SK-N-SH treated with all-trans-retinoic acid at 6 μM for 48 hours (cell line): ENCODE results near the gene CSF3R.

Source experiments
- ATAC-seq: fragments of 200-7000 bp; cut with Tn5 transposase; 3 replicates; pipeline ENCODE4 v1.9.1; 2020; ENCODE audit warnings: mild to moderate bottlenecking, moderate library complexity
- ARNTL ChIP-seq: fragments of 450-650 bp; formaldehyde crosslinking; IDR thresholded peaks from 2 replicates; pipeline ENCODE4 v1.5.0; 2020; ENCODE audit warnings: low read depth, mild to moderate bottlenecking, moderate library complexity, borderline replicate concordance
- BACH2 ChIP-seq: fragments of 250-450 bp; sonication (Bioruptor Pico); IDR thresholded peaks from 2 replicates; pipeline ENCODE4 v1.9.0; 2021; ENCODE audit warnings: mild to moderate bottlenecking, borderline replicate concordance
- CSDC2 ChIP-seq: fragments of 250-450 bp; sonication (Bioruptor Pico); IDR thresholded peaks from 2 replicates; pipeline ENCODE4 v1.5.0; 2020; ENCODE audit warnings: mild to moderate bottlenecking, moderate library complexity
- ESRRG ChIP-seq: fragments of 250-450 bp; sonication (Bioruptor Pico); IDR thresholded peaks from 2 replicates; pipeline ENCODE4 v1.6.1; 2021; ENCODE audit warnings: mild to moderate bottlenecking
- GLIS3 ChIP-seq: fragments of 250-450 bp; sonication (Bioruptor Pico); IDR thresholded peaks from 2 replicates; pipeline ENCODE4 v1.5.0; 2020; ENCODE audit warnings: mild to moderate bottlenecking, moderate library complexity
- ISL1 ChIP-seq: fragments of 250-450 bp; sonication (Bioruptor Pico); IDR thresholded peaks from 2 replicates; pipeline ENCODE4 v2.1.2; 2022; ENCODE audit warnings: mild to moderate bottlenecking, moderate library complexity
- OSR1 ChIP-seq: fragments of 250-450 bp; sonication (Bioruptor Pico); IDR thresholded peaks from 2 replicates; pipeline ENCODE4 v1.8.0; 2022; ENCODE audit warnings: moderate library complexity, mild to moderate bottlenecking, inconsistent platforms
- PPARA ChIP-seq: fragments of 250-450 bp; sonication (Bioruptor Pico); IDR thresholded peaks from 2 replicates; pipeline ENCODE4 v1.5.0; 2020; ENCODE audit warnings: mild to moderate bottlenecking, borderline replicate concordance
- RARB ChIP-seq: fragments of 250-450 bp; sonication (Bioruptor Pico); IDR thresholded peaks from 2 replicates; pipeline ENCODE4 v1.8.0; 2021; ENCODE audit warnings: mild to moderate bottlenecking, moderate library complexity
- SNAI2 ChIP-seq: fragments of 250-450 bp; sonication (Bioruptor Pico); IDR thresholded peaks from 2 replicates; pipeline ENCODE4 v1.5.0; 2020; ENCODE audit warnings: mild to moderate bottlenecking, moderate library complexity
- TCF4 ChIP-seq: fragments of 250-450 bp; sonication (Bioruptor Pico); IDR thresholded peaks from 2 replicates; pipeline ENCODE4 v1.8.0; 2021; ENCODE audit warnings: mild to moderate bottlenecking, moderate library complexity, borderline replicate concordance
- TOX ChIP-seq: fragments of 250-450 bp; sonication (Bioruptor Pico); IDR thresholded peaks from 2 replicates; pipeline ENCODE4 v1.8.0; 2021; ENCODE audit warnings: mild to moderate bottlenecking, moderate library complexity, borderline replicate concordance
- ZC3H10 ChIP-seq: fragments of 250-450 bp; sonication (Bioruptor Pico); IDR thresholded peaks from 2 replicates; pipeline ENCODE4 v1.5.1; 2021; ENCODE audit warnings: mild to moderate bottlenecking, moderate library complexity
- ZFP3 ChIP-seq: fragments of 250-450 bp; sonication (Bioruptor Pico); IDR thresholded peaks from 2 replicates; pipeline ENCODE4 v1.5.0; 2020; ENCODE audit warnings: mild to moderate bottlenecking, moderate library complexity
- ZFP30 ChIP-seq: fragments of 450-650 bp; formaldehyde crosslinking; IDR thresholded peaks from 2 replicates; pipeline ENCODE4 v1.5.0; 2022; ENCODE audit warnings: mild to moderate bottlenecking, moderate library complexity
- ZNF565 ChIP-seq: fragments of 450-650 bp; formaldehyde crosslinking; conservative IDR thresholded peaks from 2 replicates; pipeline ENCODE4 v1.5.0; 2020; ENCODE audit warnings: low read depth, mild to moderate bottlenecking, moderate library complexity
- ZNF8 ChIP-seq: fragments of 450-650 bp; formaldehyde crosslinking; IDR thresholded peaks from 2 replicates; pipeline ENCODE4 v1.5.0; 2020; ENCODE audit warnings: mild to moderate bottlenecking, moderate library complexity
- TF ChIP-seq, protein P1 (sequence below): fragments of 250-450 bp; sonication (Bioruptor Pico); IDR thresholded peaks from 2 replicates; pipeline ENCODE4 v1.5.0; 2020; ENCODE audit warnings: mild to moderate bottlenecking, moderate library complexity
- TF ChIP-seq, protein P2 (sequence below): fragments of 250-450 bp; sonication (Bioruptor Pico); IDR thresholded peaks from 2 replicates; pipeline ENCODE4 v1.8.0; 2021; ENCODE audit warnings: low read depth, mild to moderate bottlenecking, moderate library complexity, borderline replicate concordance
- TF ChIP-seq, protein P3 (sequence below): fragments of 250-450 bp; sonication (Bioruptor Pico); IDR thresholded peaks from 2 replicates; pipeline ENCODE4 v1.8.0; 2020; ENCODE audit warnings: mild to moderate bottlenecking, moderate library complexity, borderline replicate concordance
- TF ChIP-seq, protein P4 (sequence below): fragments of 250-450 bp; sonication (Bioruptor Pico); IDR thresholded peaks from 2 replicates; pipeline ENCODE4 v1.5.1; 2021; ENCODE audit warnings: mild to moderate bottlenecking, moderate library complexity
- TF ChIP-seq, protein P5 (sequence below): fragments of 250-450 bp; sonication (Bioruptor Pico); IDR thresholded peaks from 2 replicates; pipeline ENCODE4 v1.5.1; 2020; ENCODE audit warnings: low read depth, mild to moderate bottlenecking, moderate library complexity

CSF3R gene

DNA sequence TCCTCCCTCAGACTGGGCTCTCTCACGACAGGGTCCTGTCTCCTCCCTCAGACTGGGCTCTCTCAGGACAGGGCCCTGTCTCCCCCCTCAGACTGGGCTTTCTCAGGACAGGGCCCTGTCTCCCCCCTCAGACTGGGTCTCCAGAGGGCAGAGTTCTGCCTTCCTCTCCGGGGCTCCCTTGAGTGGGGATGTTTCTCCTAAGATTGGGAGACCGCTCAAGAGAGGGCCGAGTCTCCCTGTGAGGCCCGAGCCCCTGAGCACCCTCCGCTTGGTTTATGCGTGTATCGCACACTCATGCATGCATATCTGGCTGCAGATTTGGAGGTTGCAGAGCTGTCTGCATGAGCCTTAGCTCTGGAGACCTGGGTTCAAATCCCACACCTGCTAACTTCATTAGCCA, 39.3 kb upstream of the CSF3R start:
- TF ChIP-seq ZNF8 (CRISPR knock-in tag) (no peak), GLIS3 (no peak), ZFP3 (CRISPR knock-in tag) (no peak), TCF4 (CRISPR knock-in tag) (no peak), ZFP30 (no peak), BACH2 (CRISPR knock-in tag) (no peak), ZNF565 (no peak), ZC3H10 (CRISPR knock-in tag) (no peak), CSDC2 (no peak), ARNTL (no peak), PPARA (no peak), ISL1 (CRISPR knock-in tag) (no peak), ESRRG (CRISPR knock-in tag) (no peak), RARB (no peak), OSR1 (no peak)
- TF ChIP-seq, protein P1, sequence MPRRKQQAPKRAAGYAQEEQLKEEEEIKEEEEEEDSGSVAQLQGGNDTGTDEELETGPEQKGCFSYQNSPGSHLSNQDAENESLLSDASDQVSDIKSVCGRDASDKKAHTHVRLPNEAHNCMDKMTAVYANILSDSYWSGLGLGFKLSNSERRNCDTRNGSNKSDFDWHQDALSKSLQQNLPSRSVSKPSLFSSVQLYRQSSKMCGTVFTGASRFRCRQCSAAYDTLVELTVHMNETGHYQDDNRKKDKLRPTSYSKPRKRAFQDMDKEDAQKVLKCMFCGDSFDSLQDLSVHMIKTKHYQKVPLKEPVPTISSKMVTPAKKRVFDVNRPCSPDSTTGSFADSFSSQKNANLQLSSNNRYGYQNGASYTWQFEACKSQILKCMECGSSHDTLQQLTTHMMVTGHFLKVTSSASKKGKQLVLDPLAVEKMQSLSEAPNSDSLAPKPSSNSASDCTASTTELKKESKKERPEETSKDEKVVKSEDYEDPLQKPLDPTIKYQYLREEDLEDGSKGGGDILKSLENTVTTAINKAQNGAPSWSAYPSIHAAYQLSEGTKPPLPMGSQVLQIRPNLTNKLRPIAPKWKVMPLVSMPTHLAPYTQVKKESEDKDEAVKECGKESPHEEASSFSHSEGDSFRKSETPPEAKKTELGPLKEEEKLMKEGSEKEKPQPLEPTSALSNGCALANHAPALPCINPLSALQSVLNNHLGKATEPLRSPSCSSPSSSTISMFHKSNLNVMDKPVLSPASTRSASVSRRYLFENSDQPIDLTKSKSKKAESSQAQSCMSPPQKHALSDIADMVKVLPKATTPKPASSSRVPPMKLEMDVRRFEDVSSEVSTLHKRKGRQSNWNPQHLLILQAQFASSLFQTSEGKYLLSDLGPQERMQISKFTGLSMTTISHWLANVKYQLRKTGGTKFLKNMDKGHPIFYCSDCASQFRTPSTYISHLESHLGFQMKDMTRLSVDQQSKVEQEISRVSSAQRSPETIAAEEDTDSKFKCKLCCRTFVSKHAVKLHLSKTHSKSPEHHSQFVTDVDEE (CRISPR knock-in tag), result no peak
- TF ChIP-seq, protein P2, sequence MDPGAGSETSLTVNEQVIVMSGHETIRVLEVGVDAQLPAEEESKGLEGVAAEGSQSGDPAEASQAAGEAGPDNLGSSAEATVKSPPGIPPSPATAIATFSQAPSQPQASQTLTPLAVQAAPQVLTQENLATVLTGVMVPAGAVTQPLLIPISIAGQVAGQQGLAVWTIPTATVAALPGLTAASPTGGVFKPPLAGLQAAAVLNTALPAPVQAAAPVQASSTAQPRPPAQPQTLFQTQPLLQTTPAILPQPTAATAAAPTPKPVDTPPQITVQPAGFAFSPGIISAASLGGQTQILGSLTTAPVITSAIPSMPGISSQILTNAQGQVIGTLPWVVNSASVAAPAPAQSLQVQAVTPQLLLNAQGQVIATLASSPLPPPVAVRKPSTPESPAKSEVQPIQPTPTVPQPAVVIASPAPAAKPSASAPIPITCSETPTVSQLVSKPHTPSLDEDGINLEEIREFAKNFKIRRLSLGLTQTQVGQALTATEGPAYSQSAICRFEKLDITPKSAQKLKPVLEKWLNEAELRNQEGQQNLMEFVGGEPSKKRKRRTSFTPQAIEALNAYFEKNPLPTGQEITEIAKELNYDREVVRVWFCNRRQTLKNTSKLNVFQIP, result no peak
- TF ChIP-seq, protein P3, sequence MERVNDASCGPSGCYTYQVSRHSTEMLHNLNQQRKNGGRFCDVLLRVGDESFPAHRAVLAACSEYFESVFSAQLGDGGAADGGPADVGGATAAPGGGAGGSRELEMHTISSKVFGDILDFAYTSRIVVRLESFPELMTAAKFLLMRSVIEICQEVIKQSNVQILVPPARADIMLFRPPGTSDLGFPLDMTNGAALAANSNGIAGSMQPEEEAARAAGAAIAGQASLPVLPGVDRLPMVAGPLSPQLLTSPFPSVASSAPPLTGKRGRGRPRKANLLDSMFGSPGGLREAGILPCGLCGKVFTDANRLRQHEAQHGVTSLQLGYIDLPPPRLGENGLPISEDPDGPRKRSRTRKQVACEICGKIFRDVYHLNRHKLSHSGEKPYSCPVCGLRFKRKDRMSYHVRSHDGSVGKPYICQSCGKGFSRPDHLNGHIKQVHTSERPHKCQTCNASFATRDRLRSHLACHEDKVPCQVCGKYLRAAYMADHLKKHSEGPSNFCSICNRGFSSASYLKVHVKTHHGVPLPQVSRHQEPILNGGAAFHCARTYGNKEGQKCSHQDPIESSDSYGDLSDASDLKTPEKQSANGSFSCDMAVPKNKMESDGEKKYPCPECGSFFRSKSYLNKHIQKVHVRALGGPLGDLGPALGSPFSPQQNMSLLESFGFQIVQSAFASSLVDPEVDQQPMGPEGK, result no peak
- TF ChIP-seq, protein P4, sequence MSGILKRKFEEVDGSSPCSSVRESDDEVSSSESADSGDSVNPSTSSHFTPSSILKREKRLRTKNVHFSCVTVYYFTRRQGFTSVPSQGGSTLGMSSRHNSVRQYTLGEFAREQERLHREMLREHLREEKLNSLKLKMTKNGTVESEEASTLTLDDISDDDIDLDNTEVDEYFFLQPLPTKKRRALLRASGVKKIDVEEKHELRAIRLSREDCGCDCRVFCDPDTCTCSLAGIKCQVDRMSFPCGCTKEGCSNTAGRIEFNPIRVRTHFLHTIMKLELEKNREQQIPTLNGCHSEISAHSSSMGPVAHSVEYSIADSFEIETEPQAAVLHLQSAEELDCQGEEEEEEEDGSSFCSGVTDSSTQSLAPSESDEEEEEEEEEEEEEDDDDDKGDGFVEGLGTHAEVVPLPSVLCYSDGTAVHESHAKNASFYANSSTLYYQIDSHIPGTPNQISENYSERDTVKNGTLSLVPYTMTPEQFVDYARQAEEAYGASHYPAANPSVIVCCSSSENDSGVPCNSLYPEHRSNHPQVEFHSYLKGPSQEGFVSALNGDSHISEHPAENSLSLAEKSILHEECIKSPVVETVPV, result no peak
- ATAC-seq, result no peak

DNA sequence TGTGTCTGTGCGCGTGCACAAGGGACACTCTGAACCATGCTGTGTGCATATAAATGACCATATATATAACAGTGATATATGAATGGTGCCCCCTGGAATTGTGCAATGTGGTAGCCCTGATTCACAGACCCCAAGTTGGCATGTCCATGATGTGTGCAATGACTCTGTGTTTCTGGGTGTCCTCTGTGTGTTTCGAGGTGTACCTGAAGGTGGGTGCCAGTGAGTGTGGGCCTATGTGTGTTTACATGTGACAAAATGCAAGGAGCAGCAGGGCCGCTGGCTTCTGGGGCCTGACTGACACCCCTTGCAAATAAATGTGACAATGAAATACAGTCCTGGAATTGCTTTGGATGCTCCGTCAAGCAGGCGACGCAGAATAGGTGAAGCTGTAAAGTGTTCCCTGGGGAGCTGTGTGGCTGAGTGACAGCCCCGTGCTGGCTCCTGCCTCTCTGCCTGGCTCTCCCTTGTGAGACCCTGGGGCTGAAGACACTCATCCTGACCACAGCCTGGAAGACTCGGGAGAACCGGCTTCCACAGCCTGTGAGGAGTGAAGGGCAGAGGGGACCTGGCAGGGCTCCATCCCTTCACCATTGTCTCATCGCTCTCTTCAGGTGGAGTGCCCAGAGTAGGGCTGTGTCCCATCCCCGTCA, 38.2 kb upstream of the CSF3R start:
- TF ChIP-seq ISL1 (CRISPR knock-in tag), result no peak
- TF ChIP-seq, protein P5, sequence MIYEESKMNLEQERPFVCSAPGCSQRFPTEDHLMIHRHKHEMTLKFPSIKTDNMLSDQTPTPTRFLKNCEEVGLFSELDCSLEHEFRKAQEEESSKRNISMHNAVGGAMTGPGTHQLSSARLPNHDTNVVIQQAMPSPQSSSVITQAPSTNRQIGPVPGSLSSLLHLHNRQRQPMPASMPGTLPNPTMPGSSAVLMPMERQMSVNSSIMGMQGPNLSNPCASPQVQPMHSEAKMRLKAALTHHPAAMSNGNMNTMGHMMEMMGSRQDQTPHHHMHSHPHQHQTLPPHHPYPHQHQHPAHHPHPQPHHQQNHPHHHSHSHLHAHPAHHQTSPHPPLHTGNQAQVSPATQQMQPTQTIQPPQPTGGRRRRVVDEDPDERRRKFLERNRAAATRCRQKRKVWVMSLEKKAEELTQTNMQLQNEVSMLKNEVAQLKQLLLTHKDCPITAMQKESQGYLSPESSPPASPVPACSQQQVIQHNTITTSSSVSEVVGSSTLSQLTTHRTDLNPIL, result no peak
- TF ChIP-seq, protein P1 (CRISPR knock-in tag), result no peak
- TF ChIP-seq ZFP30, result no peak
- no peak for TF ChIP-seq TOX (CRISPR knock-in tag)
- TF ChIP-seq SNAI2, result no peak
- no peak for TF ChIP-seq RARB
- TF ChIP-seq, protein P3, result no peak
- TF ChIP-seq OSR1, result no peak
- TF ChIP-seq ZFP3 (CRISPR knock-in tag), result no peak
- TF ChIP-seq ARNTL, result no peak
- TF ChIP-seq CSDC2, result no peak
- TF ChIP-seq, protein P2, result no peak
- ATAC-seq, result no peak
